WERI-Rb-1 (cell line): ENCODE measurements around the gene ASIC3.
A peak's percentile ranks its signal among the peaks of the same experiment; 100 is the strongest.

Experiments
- DNase-seq: peaks from one replicate; pipeline ENCODE4 v3.0.0-alpha.2; 2020
- H3K27ac ChIP-seq: fragments of 250-450 bp; sonication (Bioruptor Pico); 2 replicates; pipeline ENCODE4 v1.5.1; 2020; ENCODE audit warnings: mild to moderate bottlenecking, moderate library complexity
- H3K27me3 ChIP-seq: fragments of 250-450 bp; sonication (Bioruptor Pico); 2 replicates; pipeline ENCODE4 v1.5.1; 2021; ENCODE audit warnings: mild to moderate bottlenecking, low read depth, moderate library complexity; ENCODE audit not compliant: insufficient read depth, severe bottlenecking
- H3K36me3 ChIP-seq: fragments of 250-450 bp; sonication (Bioruptor Pico); 2 replicates; pipeline ENCODE4 v1.5.1; 2020; ENCODE audit warnings: mild to moderate bottlenecking, moderate library complexity
- H3K4me3 ChIP-seq: 2 replicates; pipeline ENCODE4 v1.5.1; 2011; ENCODE audit warnings: low read depth, mild to moderate bottlenecking, control low read depth, low read length
- H3K9me3 ChIP-seq: fragments of 250-450 bp; sonication (Bioruptor Pico); 2 replicates; pipeline ENCODE4 v1.5.1; 2021; ENCODE audit warnings: mild to moderate bottlenecking, moderate library complexity; ENCODE audit not compliant: severe bottlenecking
- CTCF ChIP-seq: IDR thresholded peaks from 2 replicates; pipeline ENCODE4 v1.5.1; 2011; ENCODE audit warnings: low read depth, mild to moderate bottlenecking, control low read depth, inconsistent platforms, low read length

Gene ASIC3

GRCh38 chr7:151045967-151046366, 2.4 kb upstream of the ASIC3 start:
- Histone ChIP-seq H3K9me3 (no peaks in the 10 kb centered on the region), H3K36me3 (peaks cover 3% of the 10 kb centered on the region; the same call in 1 of the 2 replicates), H3K27ac (peak overlapping the region; percentile 64), H3K27me3 (no peaks in the 10 kb centered on the region), H3K4me3 (no peak overlapping the region)
- DNase-seq: no peak
- no peak for TF ChIP-seq CTCF

GRCh38 chr7:151046603-151047573, 1.4 kb upstream of the ASIC3 start:
- Histone ChIP-seq H3K9me3 (no peaks in the 10 kb centered on the region), H3K27ac (no peak overlapping the region), H3K4me3 (no peak overlapping the region), H3K36me3 (peaks cover 3% of the 10 kb centered on the region; the same call in 1 of the 2 replicates), H3K27me3 (no peaks in the 10 kb centered on the region)
- TF ChIP-seq CTCF: no peak
- DNase-seq: no peak

- H3K4me3 ChIP-seq: no peak overlapping the region
- no peaks in the 10 kb centered on the region for H3K27me3 ChIP-seq
- H3K9me3 ChIP-seq: no peaks in the 10 kb centered on the region
- H3K27ac ChIP-seq: no peak overlapping the region
- TF ChIP-seq CTCF: no peak
- DNase-seq: no peak
- peaks cover 3% of the 10 kb centered on the region; the same call in 1 of the 2 replicates for H3K36me3 ChIP-seq
Observed at GRCh38 chr7:151048911-151049463, 656 bp downstream of the ASIC3 start.

- H3K36me3 ChIP-seq: no peaks in the 10 kb centered on the region; the same call in 1 of the 2 replicates
- H3K4me3 ChIP-seq: no peak overlapping the region
- H3K27me3 ChIP-seq: no peaks in the 10 kb centered on the region
- no peaks in the 10 kb centered on the region for H3K9me3 ChIP-seq
- H3K27ac ChIP-seq: no peak overlapping the region
- no peak for TF ChIP-seq CTCF
- DNase-seq: no peak
Observed at GRCh38 chr7:151051108-151051507, 2.8 kb downstream of the ASIC3 start.

- Histone ChIP-seq H3K9me3 (no peaks in the 10 kb centered on the region), H3K4me3 (no peak overlapping the region), H3K36me3 (no peaks in the 10 kb centered on the region; the same call in 1 of the 2 replicates), H3K27ac (no peak overlapping the region), H3K27me3 (no peaks in the 10 kb centered on the region)
- TF ChIP-seq CTCF: no peak
- no peak for DNase-seq
Observed at GRCh38 chr7:151053096-151053495, 4.8 kb downstream of the ASIC3 start.
